HEK293T (cell line): ENCODE measurements around the gene VAV2.

Experiments
- ELF4 ChIP-seq: fragments of 450-650 bp; IDR thresholded peaks from 2 replicates; pipeline ENCODE4 v1.6.1; 2017; ENCODE audit warnings: antibody characterized with exemption
- FOXK2 ChIP-seq: fragments of 450-650 bp; IDR thresholded peaks from 2 replicates; pipeline ENCODE4 v1.6.1; 2016; ENCODE audit warnings: mild to moderate bottlenecking
- FOXM1 ChIP-seq: fragments of 450-650 bp; IDR thresholded peaks from 2 replicates; pipeline ENCODE4 v1.6.1; 2017; ENCODE audit warnings: mild to moderate bottlenecking, borderline replicate concordance
- LEF1 ChIP-seq: fragments of 450-650 bp; IDR thresholded peaks from 2 replicates; pipeline ENCODE4 v1.6.1; 2017; ENCODE audit warnings: mild to moderate bottlenecking, borderline replicate concordance
- SP1 ChIP-seq: fragments of 450-650 bp; IDR thresholded peaks from 2 replicates; pipeline ENCODE4 v1.6.1; 2017
- SUZ12 ChIP-seq: fragments of 450-650 bp; IDR thresholded peaks from 2 replicates; pipeline ENCODE4 v1.6.1; 2016; ENCODE audit warnings: mild to moderate bottlenecking

- no peak for TF ChIP-seq FOXK2
- TF ChIP-seq SP1: no peak
- TF ChIP-seq ELF4: no peak
- TF ChIP-seq SUZ12: no peak
- no peak for TF ChIP-seq FOXM1
- no peak for TF ChIP-seq LEF1
Observed at GRCh38 chr9:133862585-133863256, 129.4 kb downstream of the VAV2 start.
